ENCODE results near the gene EYA2. TPM values are rescaled to one million over a fixed set of nuclear protein-coding genes. Genes with fewer than 3 reads are reported as not detected.

Gene EYA2
- total RNA-seq, 2 experiments from 2014 or later: not detected

GRCh38 chr20:47113362-47114109 is 218.9 kb downstream of the EYA2 start:
- Mint-ChIP-seq H3K4me3 (no peak overlapping the region), H3K27me3 (ENCODE audit: low read depth) (peaks cover 3% of the 10 kb centered on the region), H3K36me3 (ENCODE audit: low read depth) (no peaks in the 10 kb centered on the region), H3K9me3 (ENCODE audit: insufficient read depth) (peaks cover 4% of the 10 kb centered on the region), H3K4me1 (ENCODE audit: low read depth) (no peaks in the 10 kb centered on the region), H3K27ac (no peak overlapping the region)
- ATAC-seq (no peak), DNase-seq (no peak)
- POLR2A ChIA-PET: no interaction called here
- CTCF ChIA-PET: no interaction called here

GRCh38 chr20:47115694-47116093 is 221.1 kb downstream of the EYA2 start:
- no peaks in the 10 kb centered on the region for H3K36me3 Mint-ChIP-seq (ENCODE audit: low read depth)
- ATAC-seq (no peak), DNase-seq (no peak)
- peaks cover 4% of the 10 kb centered on the region for H3K9me3 Mint-ChIP-seq (ENCODE audit: insufficient read depth)
- H3K4me3 Mint-ChIP-seq: no peak overlapping the region
- POLR2A ChIA-PET: no interaction called here
- H3K27me3 Mint-ChIP-seq (ENCODE audit: low read depth): peaks cover 6% of the 10 kb centered on the region
- CTCF ChIA-PET: no interaction called here
- H3K4me1 Mint-ChIP-seq (ENCODE audit: low read depth): no peaks in the 10 kb centered on the region
- no peak overlapping the region for H3K27ac Mint-ChIP-seq

GRCh38 chr20:47117371-47117770 is 222.7 kb downstream of the EYA2 start:
- H3K4me1 Mint-ChIP-seq (ENCODE audit: low read depth): no peaks in the 10 kb centered on the region
- H3K9me3 Mint-ChIP-seq (ENCODE audit: insufficient read depth): no peaks in the 10 kb centered on the region
- ATAC-seq (no peak), DNase-seq (no peak)
- peaks cover 6% of the 10 kb centered on the region for H3K27me3 Mint-ChIP-seq (ENCODE audit: low read depth)
- H3K36me3 Mint-ChIP-seq (ENCODE audit: low read depth): no peaks in the 10 kb centered on the region
- POLR2A ChIA-PET: no interaction called here
- H3K27ac Mint-ChIP-seq: no peak overlapping the region
- CTCF ChIA-PET: no interaction called here
- no peak overlapping the region for H3K4me3 Mint-ChIP-seq

- CTCF ChIA-PET: no interaction called here
- H3K36me3 Mint-ChIP-seq (ENCODE audit: low read depth): no peaks in the 10 kb centered on the region
- H3K27me3 Mint-ChIP-seq (ENCODE audit: low read depth): peaks cover 6% of the 10 kb centered on the region
- H3K9me3 Mint-ChIP-seq (ENCODE audit: insufficient read depth): no peaks in the 10 kb centered on the region
- no peak overlapping the region for H3K27ac Mint-ChIP-seq
- POLR2A ChIA-PET: no interaction called here
- H3K4me3 Mint-ChIP-seq: no peak overlapping the region
- ATAC-seq (no peak), DNase-seq (no peak)
- H3K4me1 Mint-ChIP-seq (ENCODE audit: low read depth): no peaks in the 10 kb centered on the region
Measured at GRCh38 chr20:47117773-47118172, 223.1 kb downstream of the EYA2 start.

GRCh38 chr20:47118206-47118605 is 223.6 kb downstream of the EYA2 start:
- Mint-ChIP-seq H3K4me3 (no peak overlapping the region), H3K9me3 (ENCODE audit: insufficient read depth) (no peaks in the 10 kb centered on the region), H3K27ac (no peak overlapping the region), H3K4me1 (ENCODE audit: low read depth) (no peaks in the 10 kb centered on the region), H3K36me3 (ENCODE audit: low read depth) (no peaks in the 10 kb centered on the region), H3K27me3 (ENCODE audit: low read depth) (peaks cover 6% of the 10 kb centered on the region)
- ATAC-seq (no peak), DNase-seq (no peak)
- ChIA-PET POLR2A (no interaction called here), CTCF (no interaction called here)

GRCh38 chr20:47118641-47119040 is 224.0 kb downstream of the EYA2 start:
- ATAC-seq (no peak), DNase-seq (no peak)
- Mint-ChIP-seq H3K4me3 (no peak overlapping the region), H3K27me3 (ENCODE audit: low read depth) (peaks cover 6% of the 10 kb centered on the region), H3K9me3 (ENCODE audit: insufficient read depth) (no peaks in the 10 kb centered on the region), H3K27ac (no peak overlapping the region), H3K36me3 (ENCODE audit: low read depth) (no peaks in the 10 kb centered on the region), H3K4me1 (ENCODE audit: low read depth) (no peaks in the 10 kb centered on the region)
- POLR2A ChIA-PET: no interaction called here
- CTCF ChIA-PET: no interaction called here

- DNase-seq (no peak), ATAC-seq (no peak)
- Mint-ChIP-seq H3K4me1 (ENCODE audit: low read depth) (no peaks in the 10 kb centered on the region), H3K27me3 (ENCODE audit: low read depth) (peaks cover 11% of the 10 kb centered on the region), H3K36me3 (ENCODE audit: low read depth) (no peaks in the 10 kb centered on the region), H3K9me3 (ENCODE audit: insufficient read depth) (no peaks in the 10 kb centered on the region), H3K4me3 (no peak overlapping the region), H3K27ac (no peak overlapping the region)
- ChIA-PET POLR2A (no interaction called here), CTCF (no interaction called here)
Measured at GRCh38 chr20:47120346-47120936, 225.8 kb downstream of the EYA2 start.

- no peak for ATAC-seq
- no peaks in the 10 kb centered on the region for H3K4me1 Mint-ChIP-seq (ENCODE audit: low read depth)
- H3K27me3 Mint-ChIP-seq (ENCODE audit: low read depth): peaks cover 21% of the 10 kb centered on the region
- no peaks in the 10 kb centered on the region for H3K9me3 Mint-ChIP-seq (ENCODE audit: insufficient read depth)
- ChIA-PET CTCF (no interaction called here), POLR2A (no interaction called here)
- no peak overlapping the region for H3K4me3 Mint-ChIP-seq
- H3K27ac Mint-ChIP-seq: no peak overlapping the region
- DNase-seq: no peak
- no peaks in the 10 kb centered on the region for H3K36me3 Mint-ChIP-seq (ENCODE audit: low read depth)
Measured at GRCh38 chr20:47122560-47122959, 227.9 kb downstream of the EYA2 start.

- H3K27me3 Mint-ChIP-seq (ENCODE audit: low read depth): peaks cover 25% of the 10 kb centered on the region
- ChIA-PET CTCF (no interaction called here), POLR2A (no interaction called here)
- ATAC-seq (no peak), DNase-seq (no peak)
- no peaks in the 10 kb centered on the region for H3K4me1 Mint-ChIP-seq (ENCODE audit: low read depth)
- H3K9me3 Mint-ChIP-seq (ENCODE audit: insufficient read depth): no peaks in the 10 kb centered on the region
- H3K27ac Mint-ChIP-seq: no peak overlapping the region
- no peak overlapping the region for H3K4me3 Mint-ChIP-seq
- no peaks in the 10 kb centered on the region for H3K36me3 Mint-ChIP-seq (ENCODE audit: low read depth)
Measured at GRCh38 chr20:47124181-47124717, 229.6 kb downstream of the EYA2 start.

- ChIA-PET CTCF (no interaction called here), POLR2A (no interaction called here)
- Mint-ChIP-seq H3K4me3 (no peak overlapping the region), H3K9me3 (ENCODE audit: insufficient read depth) (no peaks in the 10 kb centered on the region), H3K27me3 (ENCODE audit: low read depth) (peaks cover 25% of the 10 kb centered on the region), H3K4me1 (ENCODE audit: low read depth) (no peaks in the 10 kb centered on the region), H3K27ac (no peak overlapping the region), H3K36me3 (ENCODE audit: low read depth) (no peaks in the 10 kb centered on the region)
- DNase-seq: no peak
- ATAC-seq: no peak
Measured at GRCh38 chr20:47125508-47125757, 230.8 kb downstream of the EYA2 start.

GRCh38 chr20:47125758-47126591 is 231.3 kb downstream of the EYA2 start:
- CTCF ChIA-PET: no interaction called here
- Mint-ChIP-seq H3K27ac (no peak overlapping the region), H3K4me1 (ENCODE audit: low read depth) (no peaks in the 10 kb centered on the region), H3K27me3 (ENCODE audit: low read depth) (peaks cover 25% of the 10 kb centered on the region), H3K36me3 (ENCODE audit: low read depth) (no peaks in the 10 kb centered on the region), H3K9me3 (ENCODE audit: insufficient read depth) (no peaks in the 10 kb centered on the region), H3K4me3 (no peak overlapping the region)
- ATAC-seq (no peak), DNase-seq (no peak)
- POLR2A ChIA-PET: no interaction called here

- Mint-ChIP-seq H3K9me3 (ENCODE audit: insufficient read depth) (no peaks in the 10 kb centered on the region), H3K36me3 (ENCODE audit: low read depth) (no peaks in the 10 kb centered on the region), H3K4me1 (ENCODE audit: low read depth) (no peaks in the 10 kb centered on the region), H3K27me3 (ENCODE audit: low read depth) (peaks cover 25% of the 10 kb centered on the region), H3K27ac (no peak overlapping the region), H3K4me3 (no peak overlapping the region)
- CTCF ChIA-PET: no interaction called here
- DNase-seq (no peak), ATAC-seq (no peak)
- POLR2A ChIA-PET: no interaction called here
Measured at GRCh38 chr20:47126709-47127108, 232.1 kb downstream of the EYA2 start.

All from activated CD8-positive, alpha-beta T cell treated with anti-CD3 and anti-CD28 coated beads, Interleukin-2, amount 10 ng/mL, durations not matched to agents 7 days and 5 days (primary cell).